MCF 10A (cell line): Measurements from ENCODE around the gene AURKB. TPM values are rescaled to one million over a fixed set of nuclear protein-coding genes. Genes with fewer than 3 reads are reported as not detected.

Source experiments
- BruUV-seq: library from RNA; stranded (reverse); fragments of 400-500 nt; replicated peaks from 2 replicates; lab custom pipeline; 2021; lab: Mats Ljungman, UMichigan
- CTCF ChIA-PET: fragments of 300-600 bp; sonication (Branson Sonifier 250); formaldehyde crosslinking; extraction: SDS; loops from one replicate; lab custom pipeline; 2021; ENCODE audit warnings: antibody characterized with exemption, inconsistent platforms; lab: Yijun Ruan, JAX
- POLR2A ChIA-PET: fragments of 300-600, 350-650 bp; sonication (Branson Sonifier 250); formaldehyde crosslinking; extraction: SDS; loops from one replicate; lab custom pipeline; 2020; ENCODE audit warnings: antibody characterized with exemption, inconsistent platforms; lab: Yijun Ruan, JAX
- DNase-seq: peaks from one replicate; pipeline ENCODE4 v3.0.0-alpha.2; 2018; ENCODE audit not compliant: unreplicated experiment
- H3K27ac Mint-ChIP-seq: one replicate; pipeline ENCODE4 v1.8.0; 2022; ENCODE audit warnings: mild to moderate bottlenecking, low read depth, mixed read lengths; ENCODE audit not compliant: unreplicated experiment
- H3K27me3 Mint-ChIP-seq: one replicate; pipeline ENCODE4 v1.8.0; 2022; ENCODE audit warnings: mixed read lengths; ENCODE audit not compliant: insufficient read depth, unreplicated experiment
- H3K36me3 Mint-ChIP-seq: one replicate; pipeline ENCODE4 v1.8.0; 2022; ENCODE audit warnings: mild to moderate bottlenecking, moderate library complexity, mixed read lengths; ENCODE audit not compliant: insufficient read depth, unreplicated experiment
- H3K4me1 Mint-ChIP-seq: one replicate; pipeline ENCODE4 v1.8.0; 2022; ENCODE audit warnings: mixed read lengths; ENCODE audit not compliant: insufficient read depth, unreplicated experiment
- H3K4me3 Mint-ChIP-seq: one replicate; pipeline ENCODE4 v1.8.0; 2022; ENCODE audit warnings: mild to moderate bottlenecking, moderate library complexity, mixed read lengths; ENCODE audit not compliant: unreplicated experiment
- H3K9me3 Mint-ChIP-seq: one replicate; pipeline ENCODE4 v1.8.0; 2022; ENCODE audit warnings: mixed read lengths; ENCODE audit not compliant: unreplicated experiment
- CTCF ChIP-seq: fragments of 200-600 bp; IDR thresholded peaks from one replicate; pipeline ENCODE4 v1.8.0; 2022; ENCODE audit warnings: antibody characterized with exemption, mild to moderate bottlenecking; ENCODE audit not compliant: unreplicated experiment
- intact Hi-C: fragments of 100-400 bp; cut with micrococcal nuclease; formaldehyde crosslinking; loops from 2 replicates; pipeline ENCODE4 v1.14.1; 2022
- total RNA-seq: library from RNA; stranded (reverse); gene quantifications from 2 replicates; pipeline ENCODE4 v1.2.3, GENCODE V29; 2022

AURKB gene
- total RNA-seq, 1 experiment from 2014 or later: 33.6 TPM

- peaks cover 38% of the 10 kb centered on the region for H3K4me1 Mint-ChIP-seq
- H3K9me3 Mint-ChIP-seq: no peaks in the 10 kb centered on the region
- CTCF ChIA-PET: interaction anchor here (0.7 to 8.7 kb wide), 4 partner anchors 16 to 50 kb away, joined by 3 to 59 read pairs (median 10); partner anchors contain the start of genes ALOXE3 and TMEM107
- BruUV-seq: no TSS peak
- H3K27ac Mint-ChIP-seq: peak overlapping the region; percentile 94
- intact Hi-C loops: no loop called here
- POLR2A ChIA-PET: interaction anchor here (0.6 to 16.5 kb wide), 13 partner anchors 8 to 87 kb away, joined by 3 to 429 read pairs (median 3); partner anchors contain the start of genes ALOXE3, BORCS6, CTC1 and HES7
- peaks cover 31% of the 10 kb centered on the region for H3K36me3 Mint-ChIP-seq
- peak overlapping the region; percentile 78 for H3K4me3 Mint-ChIP-seq
- H3K27me3 Mint-ChIP-seq: no peaks in the 10 kb centered on the region
- no peak for TF ChIP-seq CTCF
- no peak for DNase-seq
Observed at GRCh38 chr17:8160741-8161221, 49.6 kb downstream of the AURKB start.

- Mint-ChIP-seq H3K4me1 (peaks cover 38% of the 10 kb centered on the region), H3K9me3 (no peaks in the 10 kb centered on the region), H3K4me3 (peak overlapping the region; percentile 78), H3K36me3 (peaks cover 31% of the 10 kb centered on the region), H3K27ac (no peak overlapping the region), H3K27me3 (no peaks in the 10 kb centered on the region)
- no peak for TF ChIP-seq CTCF
- no TSS peak for BruUV-seq
- POLR2A ChIA-PET: interaction anchor here (0.6 to 16.5 kb wide), 10 partner anchors 11 to 88 kb away, joined by 3 to 429 read pairs (median 6); partner anchors contain the start of genes ALOXE3, BORCS6 and CTC1
- intact Hi-C loops: no loop called here
- no peak for DNase-seq
- CTCF ChIA-PET: interaction anchor here (0.7 to 8.7 kb wide), 4 partner anchors 21 to 600 kb away, joined by 4 to 59 read pairs (median 10); partner anchors contain the start of gene ALOXE3
Observed at GRCh38 chr17:8160224-8160577, 50.2 kb downstream of the AURKB start.

- Mint-ChIP-seq H3K27ac (no peak overlapping the region), H3K4me1 (peaks cover 35% of the 10 kb centered on the region), H3K9me3 (no peaks in the 10 kb centered on the region), H3K4me3 (peak overlapping the region; percentile 78), H3K36me3 (peaks cover 31% of the 10 kb centered on the region), H3K27me3 (no peaks in the 10 kb centered on the region)
- intact Hi-C loops: no loop called here
- DNase-seq: no peak
- no peak for TF ChIP-seq CTCF
- ChIA-PET CTCF (interaction anchor here (0.6 to 8.7 kb wide), 10 partner anchors 8 to 599 kb away, joined by 3 to 59 read pairs (median 4); partner anchors contain the start of genes ALOXE3 and BORCS6), POLR2A (interaction anchor here (0.7 to 16.5 kb wide), 11 partner anchors 8 to 88 kb away, joined by 3 to 429 read pairs (median 11); partner anchors contain the start of genes ALOXE3, BORCS6, CTC1 and TMEM107)
- BruUV-seq: no TSS peak
Observed at GRCh38 chr17:8159459-8160223, 50.7 kb downstream of the AURKB start.

GRCh38 chr17:8159032-8159400 is 51.4 kb downstream of the AURKB start:
- peaks cover 36% of the 10 kb centered on the region for H3K4me1 Mint-ChIP-seq
- POLR2A ChIA-PET: interaction anchor here (0.6 to 16.5 kb wide), 10 partner anchors 8 to 107 kb away, joined by 3 to 429 read pairs (median 78); partner anchors contain the start of genes ALOXE3, BORCS6, HES7 and TMEM107

More at GRCh38 chr17:8159032-8159400, 51.4 kb downstream of the AURKB start:
- TF ChIP-seq CTCF: no peak
- Mint-ChIP-seq H3K27ac (peak overlapping the region; percentile 24), H3K27me3 (no peaks in the 10 kb centered on the region), H3K9me3 (no peaks in the 10 kb centered on the region), H3K36me3 (peaks cover 31% of the 10 kb centered on the region), H3K4me3 (peak overlapping the region; percentile 21)
- BruUV-seq: no TSS peak
- intact Hi-C loops: no loop called here
- DNase-seq: no peak
- CTCF ChIA-PET: interaction anchor here (0.6 to 8.7 kb wide), 11 partner anchors 8 to 913 kb away, joined by 3 to 59 read pairs (median 4); partner anchors contain the start of genes ALOXE3, BORCS6 and HES7
